HG02938 (cell line): ENCODE results near the gene NT5DC3.

Source experiments
- ATAC-seq: cut with Tn5 transposase; IDR thresholded peaks from one replicate; pipeline ENCODE4 v1.9.1; 2021; ENCODE audit warnings: mild to moderate bottlenecking, moderate library complexity; ENCODE audit not compliant: unreplicated experiment

The NT5DC3 gene

DNA sequence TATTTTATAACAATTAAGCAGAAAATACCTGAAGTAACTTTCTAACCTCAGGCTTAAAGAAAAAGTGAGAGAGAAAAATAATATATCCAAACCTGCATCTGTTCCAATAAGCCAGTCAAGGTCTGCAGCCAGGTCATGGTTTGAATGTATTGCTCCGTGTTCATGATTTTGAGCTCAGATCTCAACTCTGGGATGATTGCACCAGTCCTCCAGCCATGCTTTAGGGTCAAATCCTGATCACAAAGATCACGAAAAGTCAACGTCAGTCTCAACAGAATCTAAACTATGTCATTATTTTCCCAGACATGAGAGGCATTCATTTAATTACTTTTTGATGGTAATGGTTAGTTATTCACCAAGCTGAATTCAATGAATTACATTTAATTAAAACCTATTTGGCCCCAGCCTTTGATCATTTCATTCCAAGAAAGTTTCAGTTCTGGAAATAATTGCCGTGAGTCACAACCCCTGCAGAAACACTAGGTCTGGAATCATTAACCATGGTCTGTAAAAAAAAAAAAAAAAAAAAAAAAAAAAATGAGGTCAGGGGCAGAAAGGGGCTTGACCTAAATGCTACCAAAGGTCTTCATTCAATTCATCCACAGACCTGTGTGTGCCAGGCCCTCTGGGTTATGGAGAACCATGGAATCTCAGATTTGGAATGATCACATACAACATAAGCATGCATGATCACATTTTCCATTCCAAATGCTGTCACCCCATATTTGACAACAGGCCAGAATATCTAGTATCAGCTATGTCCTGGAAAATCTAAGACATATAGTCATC lies 55.6 kb downstream of the NT5DC3 start:
- ATAC-seq, result no peak

DNA sequence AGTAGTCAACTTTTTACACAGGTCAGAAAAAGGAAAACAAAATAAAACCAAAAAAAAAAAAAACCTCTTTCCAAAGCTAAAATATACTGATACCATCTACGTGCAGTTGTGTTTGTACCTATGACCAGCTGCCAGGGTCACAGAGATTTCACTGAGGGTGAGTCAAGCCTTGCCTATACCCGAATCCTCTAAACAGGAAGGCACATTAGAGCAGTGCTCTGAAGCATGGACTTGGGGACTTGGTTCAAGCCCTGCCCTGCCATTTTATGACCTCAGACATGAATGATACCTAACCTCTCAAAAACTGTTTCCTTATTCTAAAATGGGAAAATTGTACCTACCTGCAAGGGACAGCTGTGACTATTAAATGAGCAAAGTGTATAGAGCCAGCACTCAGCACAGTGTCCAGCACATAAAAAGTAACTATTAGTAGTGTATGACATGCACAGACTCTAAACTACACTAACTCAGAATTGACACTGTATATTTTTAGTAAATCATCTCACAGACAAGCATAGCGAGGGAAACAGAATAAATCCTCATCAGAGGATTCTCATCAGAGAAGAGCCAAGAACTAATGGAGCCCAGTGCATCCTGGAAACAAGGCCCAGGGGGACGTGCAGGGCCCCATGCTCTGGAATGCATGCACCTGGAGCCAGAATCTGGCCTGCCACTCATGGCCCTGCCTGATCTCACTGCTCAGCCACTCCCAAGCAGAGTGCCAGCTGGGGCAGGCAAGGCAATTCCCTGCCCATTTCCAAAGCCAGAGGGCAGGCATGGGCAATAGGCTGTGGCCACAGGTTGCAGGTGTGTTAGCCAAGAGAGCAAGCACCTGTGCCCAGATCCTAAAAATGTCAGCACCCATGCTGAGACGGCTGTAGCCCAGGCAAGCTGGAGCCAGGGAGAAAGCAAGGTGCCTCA lies 57.0 kb downstream of the NT5DC3 start:
- ATAC-seq, result no peak

DNA sequence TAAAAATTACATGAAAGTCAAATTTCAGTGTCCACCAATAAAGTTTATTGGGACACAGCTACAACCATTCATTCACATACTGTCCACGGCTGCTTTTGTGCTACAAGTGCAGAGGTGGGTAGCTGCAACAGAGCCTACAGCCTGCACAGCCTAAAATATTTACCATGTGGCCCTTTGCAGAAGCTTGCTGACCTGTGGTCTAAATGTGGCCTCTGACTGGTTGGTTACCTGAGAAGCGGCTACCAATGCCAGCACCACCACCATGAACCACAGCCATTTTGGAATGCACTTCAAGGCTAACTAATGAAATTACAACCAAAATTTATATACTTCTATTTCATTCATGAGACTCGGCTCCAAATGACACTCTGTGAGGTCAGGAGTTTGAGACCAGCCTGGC lies 58.6 kb downstream of the NT5DC3 start:
- ATAC-seq, result no peak

DNA sequence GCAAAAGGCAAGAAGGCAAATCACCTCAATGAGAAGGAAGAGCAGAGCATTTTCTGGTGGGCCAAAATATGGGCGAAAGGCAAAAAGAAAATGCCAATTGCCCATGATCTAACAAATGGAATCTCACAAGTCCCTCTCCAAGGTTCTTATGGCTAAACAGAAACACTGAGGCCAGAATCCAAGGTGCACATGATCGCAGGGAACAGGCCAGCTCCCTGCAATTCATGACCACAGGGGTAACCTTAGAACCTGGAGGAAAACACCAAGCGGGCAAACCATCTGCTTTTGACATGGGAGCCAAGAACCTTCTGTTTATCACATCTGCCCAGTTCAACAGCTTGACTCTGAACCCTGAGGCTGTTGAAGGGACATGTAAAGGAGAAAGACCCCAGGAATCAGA lies 60.0 kb downstream of the NT5DC3 start:
- ATAC-seq, result no peak

DNA sequence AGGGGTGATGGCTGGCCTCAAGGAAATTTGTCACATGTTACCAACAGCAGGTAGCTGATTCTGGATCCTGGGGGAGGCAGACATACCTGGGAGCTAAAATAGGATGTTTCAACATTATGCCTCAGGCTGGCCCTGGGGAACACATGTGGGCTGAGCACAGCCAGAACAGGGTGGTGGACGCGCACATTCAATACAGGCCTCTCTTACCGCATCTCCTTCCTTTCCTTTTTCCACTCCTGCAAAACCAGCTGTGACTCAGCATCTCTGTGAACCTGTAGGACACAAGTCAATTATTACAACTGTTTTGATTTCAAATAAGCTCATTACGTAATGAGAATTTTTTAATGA lies 61.0 kb downstream of the NT5DC3 start:
- ATAC-seq, result no peak

DNA sequence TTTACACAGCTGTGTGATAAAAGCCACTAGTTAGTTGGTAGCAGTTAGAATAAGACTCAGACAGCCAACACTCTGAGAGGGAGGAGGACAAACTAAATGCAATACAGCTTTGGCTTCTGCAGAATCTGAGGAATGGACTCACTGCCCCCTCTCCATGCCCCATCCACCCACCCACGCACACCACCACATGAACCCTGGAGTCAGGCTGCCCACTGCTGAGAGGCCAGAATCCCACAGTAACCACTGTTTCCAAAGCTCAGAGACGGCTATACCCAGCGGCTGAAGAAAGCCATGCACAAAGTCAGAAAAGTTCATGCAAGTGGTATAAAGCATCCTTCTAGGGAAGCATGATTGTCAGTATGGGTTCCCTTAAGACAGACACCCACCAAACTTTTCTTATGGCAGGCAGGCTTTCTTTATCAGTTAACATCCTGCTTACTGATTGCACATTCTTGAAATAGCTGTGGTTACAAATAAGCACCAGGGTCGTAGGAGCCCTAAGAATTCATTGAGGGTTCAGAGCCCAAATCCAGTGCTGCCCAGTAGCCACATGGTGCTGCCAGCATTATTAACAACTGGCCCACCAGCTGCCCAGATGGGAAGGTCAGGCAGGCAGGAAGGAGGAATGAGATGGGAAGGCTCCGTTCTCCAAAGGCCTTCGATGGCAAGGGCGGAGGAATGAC lies 61.5 kb downstream of the NT5DC3 start:
- no peak for ATAC-seq

DNA sequence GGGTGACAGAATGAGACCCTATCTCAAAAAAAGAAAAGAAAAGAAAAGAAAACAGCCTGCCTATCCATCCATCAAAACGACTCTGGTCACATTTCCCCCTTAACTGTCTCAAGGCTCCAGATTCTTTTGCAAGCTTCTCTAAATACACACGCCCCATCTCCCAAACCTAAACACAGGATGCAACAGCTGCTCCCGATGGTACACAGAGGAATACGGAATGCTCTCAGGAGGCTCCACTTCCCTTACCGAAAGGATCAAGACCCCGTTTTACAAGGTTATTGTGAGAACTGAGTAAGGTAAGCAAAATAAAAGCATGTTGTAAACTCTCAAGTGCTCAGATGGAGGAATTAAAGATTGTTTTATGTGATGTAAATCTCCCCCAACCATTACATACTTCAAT lies 62.3 kb downstream of the NT5DC3 start:
- no peak for ATAC-seq

DNA sequence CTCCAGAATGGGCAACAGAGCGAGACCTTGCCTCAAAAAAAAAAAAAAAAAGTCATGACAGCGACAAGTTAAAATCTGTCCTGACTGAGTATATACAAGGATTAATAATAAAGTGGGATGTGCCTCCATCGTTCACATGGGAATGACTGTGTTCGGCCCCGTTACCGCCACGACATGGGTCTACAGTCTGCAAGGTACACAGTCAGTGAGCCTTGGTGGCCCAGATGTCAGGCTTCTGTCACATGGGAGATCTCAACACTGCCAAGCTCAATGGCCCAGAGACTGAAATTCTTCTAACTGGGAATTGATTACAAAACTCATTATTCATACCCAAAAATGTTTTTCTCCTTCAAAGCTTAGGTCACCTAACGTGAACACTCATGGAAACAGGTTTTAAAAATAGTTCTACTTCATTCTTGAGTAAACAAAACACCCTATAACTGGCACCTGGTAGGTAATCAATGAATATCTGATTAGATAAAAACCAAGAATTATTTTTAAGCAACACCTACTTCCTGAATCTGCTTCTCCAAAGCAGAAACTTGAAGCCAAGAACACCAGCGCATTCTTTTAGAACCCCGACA lies 66.0 kb downstream of the NT5DC3 start:
- no peak for ATAC-seq

DNA sequence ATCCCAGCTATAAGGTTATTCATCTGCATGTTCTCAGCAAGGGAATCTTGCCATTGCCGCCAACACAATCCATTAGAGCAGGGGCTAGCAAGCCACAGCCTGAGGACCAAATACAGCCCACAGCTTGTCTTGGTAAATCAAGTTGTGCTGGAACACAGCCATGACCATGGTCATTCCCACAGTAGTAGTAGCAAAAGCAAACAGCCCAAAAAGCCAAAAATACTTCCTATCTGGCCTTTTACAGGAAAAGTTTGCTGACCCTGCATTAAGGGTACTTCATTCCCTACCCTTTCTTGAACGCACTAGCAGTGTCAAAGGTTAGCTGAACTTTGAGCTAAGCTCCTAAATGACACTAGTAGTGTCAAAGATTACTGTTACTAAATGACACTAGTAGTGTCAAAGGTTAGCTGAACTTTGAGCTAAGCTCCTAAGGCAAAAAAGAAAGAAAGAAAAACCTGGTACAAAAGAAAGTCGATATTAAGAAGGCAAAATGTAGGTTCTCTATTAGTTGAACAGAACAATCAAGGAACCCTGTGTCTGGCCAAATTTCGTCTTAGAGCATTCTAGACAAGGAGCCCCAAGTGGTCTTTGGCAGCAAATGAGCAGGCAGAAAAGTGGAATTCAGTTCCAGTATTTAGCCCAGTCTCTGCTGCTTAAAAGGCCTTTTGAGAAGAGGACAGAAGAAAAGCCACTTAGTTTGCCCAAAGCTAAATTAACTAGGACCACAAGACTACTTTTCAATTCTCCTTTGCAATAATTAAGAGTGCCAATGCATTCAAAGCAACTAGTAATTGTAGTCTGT lies 67.7 kb downstream of the NT5DC3 start:
- ATAC-seq, result no peak

DNA sequence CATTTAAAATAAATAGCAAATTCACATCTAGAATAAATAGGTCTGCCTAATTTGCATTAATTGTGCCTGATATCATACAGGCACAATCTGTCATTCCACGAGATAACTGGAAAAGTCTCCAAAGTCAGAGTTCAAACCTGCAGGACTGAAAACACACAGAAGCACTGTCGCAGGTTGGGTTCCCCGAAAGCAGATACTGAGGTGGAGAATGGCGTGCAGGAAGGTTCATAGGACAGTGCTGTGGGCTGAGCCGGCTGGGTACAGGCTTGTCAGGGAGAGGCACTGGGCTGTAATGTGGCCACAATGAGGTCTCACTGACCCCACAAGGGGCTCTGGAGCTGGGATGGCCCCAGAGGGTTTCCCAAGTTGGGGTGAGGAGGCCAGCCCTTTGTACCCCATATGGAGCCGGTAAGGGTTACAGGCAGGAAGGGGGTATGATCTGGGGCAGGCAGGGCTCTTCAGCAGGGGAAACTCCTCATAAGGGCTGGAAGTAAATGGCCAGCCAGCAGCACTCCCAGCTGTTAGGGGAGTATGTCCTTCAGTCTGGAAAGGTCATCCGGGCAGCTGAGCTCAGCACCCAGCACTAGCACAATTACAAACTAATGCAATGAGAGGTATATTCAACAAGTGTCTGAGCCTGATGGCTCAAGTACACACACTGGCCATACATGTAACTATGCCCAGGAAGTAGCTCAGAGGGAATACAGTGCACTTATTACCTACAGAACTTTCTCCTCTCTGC lies 68.5 kb downstream of the NT5DC3 start:
- ATAC-seq, result no peak

DNA sequence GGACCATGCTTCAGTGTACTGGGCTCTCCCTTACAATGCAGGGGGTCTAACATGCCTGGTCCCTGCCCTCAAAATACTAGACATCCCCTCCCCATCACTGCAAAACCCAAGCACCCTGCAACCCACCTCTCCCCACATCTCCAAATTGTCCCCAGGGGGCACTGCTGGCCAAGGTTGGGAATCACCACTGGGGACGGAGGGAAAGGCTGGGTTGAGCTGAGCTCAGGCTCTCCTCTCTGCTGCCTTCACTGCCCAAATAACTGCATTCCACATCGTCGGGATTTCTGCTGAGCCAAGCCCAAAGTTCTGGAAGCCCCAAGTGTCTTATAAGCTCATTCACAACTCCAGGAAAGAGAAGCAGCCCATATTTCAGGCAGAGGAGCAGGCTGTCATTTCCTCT lies 69.6 kb downstream of the NT5DC3 start:
- ATAC-seq, result no peak

DNA sequence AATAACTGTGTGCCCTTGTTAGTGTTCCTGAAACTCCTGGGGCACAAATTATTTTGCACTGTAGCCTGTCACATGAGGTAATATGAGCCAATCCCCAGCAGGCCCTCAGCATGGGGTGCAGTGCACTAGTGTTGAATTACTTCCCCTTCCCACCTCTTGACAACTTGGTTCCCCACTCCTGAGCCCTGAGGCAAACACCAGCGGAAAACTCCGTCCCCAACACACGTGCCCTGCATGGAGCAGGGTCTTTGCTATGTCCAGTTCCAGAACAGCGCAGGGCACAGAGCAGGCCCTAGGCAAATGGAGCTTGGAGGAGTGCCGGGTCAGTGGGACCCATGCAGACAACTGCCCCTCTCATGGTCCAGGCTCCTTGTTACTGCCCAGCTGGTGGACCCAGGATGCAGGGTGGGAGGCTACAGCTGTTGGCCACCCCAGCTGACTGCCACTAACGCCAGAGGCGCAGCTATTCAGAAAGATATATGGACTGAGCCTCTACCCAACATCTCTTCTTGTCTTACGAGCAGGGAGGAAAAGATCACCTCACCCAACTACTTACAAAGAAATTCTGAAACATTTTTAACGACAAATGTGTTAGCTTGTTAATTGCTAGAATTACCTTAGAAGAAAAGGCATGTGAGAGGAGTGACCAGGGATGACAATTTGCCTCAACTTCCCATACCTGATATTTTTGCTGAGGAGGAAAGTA lies 71.6 kb downstream of the NT5DC3 start:
- ATAC-seq, result no peak

DNA sequence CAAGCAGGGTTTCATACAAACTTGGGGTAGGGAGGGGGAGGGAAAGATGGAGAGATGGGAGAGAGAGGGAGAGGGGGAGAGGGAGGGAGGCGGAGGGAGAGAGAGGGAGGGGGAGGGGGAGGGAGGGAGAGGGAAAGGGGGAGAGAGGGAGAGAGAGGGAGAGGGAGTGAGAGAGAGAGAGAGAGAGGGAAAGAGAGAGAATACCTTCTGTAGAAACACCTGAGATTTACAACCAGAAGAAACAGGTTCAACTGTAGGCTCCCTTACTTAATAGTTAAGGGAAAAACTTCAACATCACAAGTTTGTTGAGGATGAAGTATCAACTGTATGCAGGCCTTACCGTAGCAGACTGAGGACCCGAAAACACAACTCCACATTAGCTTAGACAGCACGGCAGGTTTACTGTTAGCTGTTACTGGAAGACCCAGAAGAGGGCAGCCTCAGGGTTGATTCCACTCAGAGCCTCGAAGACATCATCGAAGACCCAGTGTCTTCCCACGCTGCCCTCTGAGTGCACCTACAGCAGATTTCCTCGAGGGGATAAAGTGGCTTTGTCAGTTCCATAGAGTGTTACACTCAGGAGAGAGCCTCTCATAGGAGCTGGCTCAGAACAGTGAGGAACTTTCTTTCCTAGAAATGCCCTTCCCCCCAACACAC lies 72.4 kb downstream of the NT5DC3 start:
- ATAC-seq, result no peak

DNA sequence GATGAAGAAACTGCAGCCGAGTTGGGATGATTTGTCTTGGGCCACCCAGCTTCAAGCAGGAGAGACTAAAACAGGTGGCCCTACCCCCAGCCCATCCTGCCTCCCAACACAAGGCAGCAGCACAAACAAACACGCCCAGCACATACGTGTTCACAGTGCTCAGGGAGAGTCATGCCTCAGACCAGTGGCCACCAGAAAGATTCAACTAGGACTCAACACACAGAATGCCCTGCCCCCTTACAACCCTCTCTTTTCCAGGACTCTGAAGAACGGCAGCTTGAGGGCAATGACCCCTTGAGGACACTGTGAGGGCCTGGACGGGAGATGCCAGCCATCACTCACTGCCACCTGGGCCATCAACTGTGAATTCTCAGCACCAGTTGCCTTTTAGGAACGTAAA lies 75.0 kb downstream of the NT5DC3 start:
- no peak for ATAC-seq

DNA sequence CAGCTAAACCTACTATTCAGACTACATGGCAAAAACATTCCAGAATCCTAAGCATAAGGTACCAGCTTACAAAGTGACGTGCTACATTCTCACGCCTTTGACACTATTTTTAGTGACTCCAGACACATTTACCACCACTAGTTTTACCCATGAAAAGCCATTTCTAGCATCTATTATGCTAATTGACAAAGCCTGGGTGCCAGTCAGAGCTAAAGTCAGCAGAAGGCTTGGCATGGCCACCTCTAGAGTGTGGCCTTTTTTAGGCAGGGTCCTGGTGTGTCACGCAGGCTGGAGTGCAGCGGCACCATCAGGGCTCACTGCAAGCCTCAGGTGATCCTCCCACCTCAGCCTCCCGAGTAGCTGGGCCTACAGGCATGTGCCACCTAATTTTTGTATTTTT lies 75.7 kb downstream of the NT5DC3 start:
- ATAC-seq, result no peak

DNA sequence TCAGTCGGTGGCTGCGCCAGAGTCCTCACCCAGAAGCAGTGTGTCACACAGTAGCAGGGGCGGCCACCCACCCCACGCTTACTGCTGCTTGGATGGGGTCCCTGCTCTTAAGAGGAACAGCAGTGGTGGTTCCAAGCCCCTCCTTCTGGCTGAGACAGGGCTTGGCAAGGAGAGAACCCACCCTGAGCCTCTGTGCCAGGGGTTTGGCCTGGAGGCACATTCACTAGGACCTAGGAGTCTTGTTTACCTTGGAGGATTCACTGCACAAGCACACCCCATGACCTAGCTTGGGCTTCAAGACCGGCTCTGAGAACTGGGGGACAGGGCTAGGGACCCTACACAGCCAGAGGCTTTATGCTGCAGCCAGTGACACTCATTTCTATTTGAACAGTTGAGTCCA lies 78.6 kb downstream of the NT5DC3 start:
- no peak for ATAC-seq

DNA sequence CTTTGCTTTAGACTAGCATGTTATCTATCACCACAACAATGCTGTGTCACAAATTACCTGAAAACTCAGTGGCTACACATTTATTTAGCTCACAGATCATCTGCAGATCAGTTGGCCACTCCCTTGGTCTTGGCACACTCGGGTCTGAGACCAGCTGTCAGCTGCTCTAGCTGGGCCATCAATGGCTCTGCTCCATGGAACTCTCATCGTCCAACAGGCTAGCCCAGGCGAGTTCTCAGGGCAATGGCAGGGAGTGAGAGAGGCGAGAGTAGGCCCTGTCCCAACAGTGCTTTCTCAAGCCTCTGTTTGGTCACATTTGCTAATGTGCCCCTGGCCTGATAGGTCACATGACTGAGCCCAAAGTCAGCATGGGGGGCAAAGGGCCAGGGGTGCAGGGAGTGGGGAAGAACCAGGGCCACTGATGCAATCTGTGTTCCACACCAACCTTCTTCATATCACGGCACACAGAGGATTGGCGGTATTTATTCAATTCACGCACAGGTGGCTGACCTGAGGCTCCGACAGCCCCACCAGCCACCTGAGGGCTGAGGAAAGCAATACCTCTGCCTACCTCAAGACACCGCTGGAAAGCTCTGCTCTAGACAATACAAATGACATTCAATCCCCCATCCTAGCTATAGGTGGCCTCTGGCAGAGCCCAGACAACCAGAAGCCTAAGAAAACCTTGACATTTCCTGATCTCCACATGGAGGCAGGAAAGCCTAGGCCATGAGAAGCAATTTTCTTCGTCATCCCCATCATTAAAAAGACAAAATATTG lies 82.5 kb downstream of the NT5DC3 start:
- no peak for ATAC-seq

DNA sequence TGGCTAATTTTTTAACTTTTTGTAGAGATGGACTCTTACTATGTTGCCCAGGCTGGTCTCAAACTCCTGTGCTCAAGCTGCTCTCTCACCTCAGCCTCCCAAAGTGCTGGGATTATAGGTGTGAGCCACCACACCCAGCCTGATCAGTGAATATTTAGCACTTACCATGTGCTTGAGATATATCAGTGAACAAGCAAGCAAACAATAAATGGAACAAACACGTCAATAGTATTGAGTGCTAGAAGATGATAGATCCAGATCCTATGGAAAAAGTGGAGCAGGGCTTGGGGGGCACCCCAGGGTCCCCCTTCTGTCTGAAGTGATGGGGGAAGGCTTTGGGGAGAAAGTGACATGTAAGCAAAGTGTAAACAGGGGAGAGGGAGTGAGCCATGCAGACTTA lies 83.8 kb downstream of the NT5DC3 start:
- ATAC-seq, result no peak
